ENCODE measurements around the gene PLIN1. TPM values are rescaled to one million over a fixed set of nuclear protein-coding genes. Genes with fewer than 3 reads are reported as not detected.

Gene PLIN1
- total RNA-seq, 2 experiments from 2014 or later: 0.17 to 0.31 TPM

- H3K36me3 Mint-ChIP-seq: no peaks in the 10 kb centered on the region
- POLR2A ChIA-PET: no interaction called here
- intact Hi-C loops (cut with micrococcal nuclease): no loop called here
- H3K4me3 Mint-ChIP-seq: no peak overlapping the region
- DNase-seq: no peak
- CTCF ChIA-PET: interaction anchor here (0.8 kb wide), 1 partner anchor 11 kb away, joined by 3 read pairs; no protein-coding TSS in a partner anchor
- peaks cover 13% of the 10 kb centered on the region for H3K4me1 Mint-ChIP-seq (ENCODE audit: low read depth)
- no peak overlapping the region for H3K27ac Mint-ChIP-seq
- no peaks in the 10 kb centered on the region for H3K9me3 Mint-ChIP-seq
- peaks cover 38% of the 10 kb centered on the region for H3K27me3 Mint-ChIP-seq
Observed at GRCh38 chr15:89657686-89658200, 21.4 kb downstream of the PLIN1 start.

- peaks cover 39% of the 10 kb centered on the region for H3K27me3 Mint-ChIP-seq
- peaks cover 13% of the 10 kb centered on the region for H3K4me1 Mint-ChIP-seq (ENCODE audit: low read depth)
- H3K27ac Mint-ChIP-seq: no peak overlapping the region
- H3K36me3 Mint-ChIP-seq: no peaks in the 10 kb centered on the region
- H3K4me3 Mint-ChIP-seq: no peak overlapping the region
- no peak for DNase-seq
- no peaks in the 10 kb centered on the region for H3K9me3 Mint-ChIP-seq
- ChIA-PET CTCF (no interaction called here), POLR2A (no interaction called here)
- intact Hi-C loops (cut with micrococcal nuclease): no loop called here
Observed at GRCh38 chr15:89656116-89656815, 22.9 kb downstream of the PLIN1 start.

GRCh38 chr15:89654847-89655805 is 24.0 kb downstream of the PLIN1 start, which contains the start of gene KIF7:
Gene KIF7 (minus strand): TSS chr15:89655467. CDS start chr15:89652930, 2,537 bp downstream.
- H3K36me3 Mint-ChIP-seq: no peaks in the 10 kb centered on the region
- ChIA-PET CTCF (no interaction called here), POLR2A (no interaction called here)
- H3K4me3 Mint-ChIP-seq: peak within 1 kb of the TSS; percentile 52
- H3K27ac Mint-ChIP-seq: no peak within 1 kb of the TSS
- H3K9me3 Mint-ChIP-seq: no peaks in the 10 kb centered on the region
- H3K27me3 Mint-ChIP-seq: peaks cover 39% of the 10 kb centered on the region
- H3K4me1 Mint-ChIP-seq (ENCODE audit: low read depth): peaks cover 13% of the 10 kb centered on the region
- DNase-seq: peak; percentile 37
- intact Hi-C loops (cut with micrococcal nuclease): no loop called here

GRCh38 chr15:89654301-89654761 is 24.8 kb downstream of the PLIN1 start:
- H3K4me1 Mint-ChIP-seq (ENCODE audit: low read depth): peaks cover 13% of the 10 kb centered on the region
- CTCF ChIA-PET: no interaction called here
- H3K9me3 Mint-ChIP-seq: no peaks in the 10 kb centered on the region
- intact Hi-C loops (cut with micrococcal nuclease): no loop called here
- no peak overlapping the region for H3K27ac Mint-ChIP-seq
- POLR2A ChIA-PET: no interaction called here
- peak overlapping the region; percentile 50 for H3K4me3 Mint-ChIP-seq
- H3K27me3 Mint-ChIP-seq: peaks cover 39% of the 10 kb centered on the region
- H3K36me3 Mint-ChIP-seq: no peaks in the 10 kb centered on the region
- no peak for DNase-seq

- H3K4me1 Mint-ChIP-seq (ENCODE audit: low read depth): peaks cover 13% of the 10 kb centered on the region
- DNase-seq: no peak
- ChIA-PET CTCF (interaction anchor here (1.4 kb wide), 1 partner anchor 20 kb away, joined by 3 read pairs; no protein-coding TSS in a partner anchor), POLR2A (no interaction called here)
- intact Hi-C loops (cut with micrococcal nuclease): no loop called here
- H3K36me3 Mint-ChIP-seq: no peaks in the 10 kb centered on the region
- peaks cover 36% of the 10 kb centered on the region for H3K27me3 Mint-ChIP-seq
- H3K4me3 Mint-ChIP-seq: no peak overlapping the region
- no peaks in the 10 kb centered on the region for H3K9me3 Mint-ChIP-seq
- H3K27ac Mint-ChIP-seq: no peak overlapping the region
Observed at GRCh38 chr15:89653578-89653977, 25.6 kb downstream of the PLIN1 start.

- ChIA-PET POLR2A (no interaction called here), CTCF (interaction anchor here (0.6 to 1.4 kb wide), 2 partner anchors 21 to 74 kb away, joined by 3 read pairs; no protein-coding TSS in a partner anchor)
- H3K9me3 Mint-ChIP-seq: no peaks in the 10 kb centered on the region
- peaks cover 33% of the 10 kb centered on the region for H3K27me3 Mint-ChIP-seq
- intact Hi-C loops (cut with micrococcal nuclease): no loop called here
- peaks cover 13% of the 10 kb centered on the region for H3K4me1 Mint-ChIP-seq (ENCODE audit: low read depth)
- no peak overlapping the region for H3K4me3 Mint-ChIP-seq
- H3K27ac Mint-ChIP-seq: no peak overlapping the region
- no peak for DNase-seq
- no peaks in the 10 kb centered on the region for H3K36me3 Mint-ChIP-seq
Observed at GRCh38 chr15:89652666-89653065, 26.5 kb downstream of the PLIN1 start.

GRCh38 chr15:89652131-89652530 is 27.0 kb downstream of the PLIN1 start:
- DNase-seq: no peak
- Mint-ChIP-seq H3K4me3 (no peak overlapping the region), H3K27ac (no peak overlapping the region), H3K4me1 (ENCODE audit: low read depth) (peaks cover 13% of the 10 kb centered on the region), H3K9me3 (no peaks in the 10 kb centered on the region), H3K36me3 (no peaks in the 10 kb centered on the region), H3K27me3 (peaks cover 34% of the 10 kb centered on the region)
- CTCF ChIA-PET: interaction anchor here (0.6 to 1.4 kb wide), 2 partner anchors 21 to 74 kb away, joined by 3 read pairs; no protein-coding TSS in a partner anchor
- intact Hi-C loops (cut with micrococcal nuclease): no loop called here
- POLR2A ChIA-PET: no interaction called here

- intact Hi-C loops (cut with micrococcal nuclease): no loop called here
- peaks cover 24% of the 10 kb centered on the region for H3K27me3 Mint-ChIP-seq
- H3K36me3 Mint-ChIP-seq: no peaks in the 10 kb centered on the region
- no peak overlapping the region for H3K27ac Mint-ChIP-seq
- DNase-seq: no peak
- H3K9me3 Mint-ChIP-seq: no peaks in the 10 kb centered on the region
- ChIA-PET CTCF (no interaction called here), POLR2A (no interaction called here)
- H3K4me1 Mint-ChIP-seq (ENCODE audit: low read depth): peaks cover 5% of the 10 kb centered on the region
- H3K4me3 Mint-ChIP-seq: no peak overlapping the region
Observed at GRCh38 chr15:89649716-89650115, 29.5 kb downstream of the PLIN1 start.

GRCh38 chr15:89649013-89649625 is 30.0 kb downstream of the PLIN1 start:
- H3K27me3 Mint-ChIP-seq: peaks cover 18% of the 10 kb centered on the region
- H3K27ac Mint-ChIP-seq: no peak overlapping the region
- intact Hi-C loops (cut with micrococcal nuclease): no loop called here
- ChIA-PET POLR2A (no interaction called here), CTCF (no interaction called here)
- DNase-seq: no peak
- no peaks in the 10 kb centered on the region for H3K9me3 Mint-ChIP-seq
- H3K36me3 Mint-ChIP-seq: no peaks in the 10 kb centered on the region
- H3K4me3 Mint-ChIP-seq: no peak overlapping the region
- H3K4me1 Mint-ChIP-seq (ENCODE audit: low read depth): no peaks in the 10 kb centered on the region

GRCh38 chr15:89648106-89649012 is 30.8 kb downstream of the PLIN1 start:
- no peaks in the 10 kb centered on the region for H3K9me3 Mint-ChIP-seq
- no peak overlapping the region for H3K27ac Mint-ChIP-seq
- ChIA-PET POLR2A (no interaction called here), CTCF (interaction anchor here (0.9 kb wide), 1 partner anchor 13 kb away, joined by 3 read pairs; no protein-coding TSS in a partner anchor)
- H3K4me1 Mint-ChIP-seq (ENCODE audit: low read depth): no peaks in the 10 kb centered on the region
- H3K27me3 Mint-ChIP-seq: peaks cover 13% of the 10 kb centered on the region
- no peak overlapping the region for H3K4me3 Mint-ChIP-seq
- intact Hi-C loops (cut with micrococcal nuclease): no loop called here
- DNase-seq: no peak
- H3K36me3 Mint-ChIP-seq: no peaks in the 10 kb centered on the region

GRCh38 chr15:89647191-89647851 is 31.8 kb downstream of the PLIN1 start:
- H3K4me3 Mint-ChIP-seq: no peak overlapping the region
- DNase-seq: peak; percentile 76
- H3K36me3 Mint-ChIP-seq: no peaks in the 10 kb centered on the region
- ChIA-PET POLR2A (no interaction called here), CTCF (interaction anchor here (0.9 to 1.3 kb wide), 3 partner anchors 14 to 26 kb away, joined by 3 read pairs; no protein-coding TSS in a partner anchor)
- H3K27me3 Mint-ChIP-seq: peaks cover 7% of the 10 kb centered on the region
- H3K4me1 Mint-ChIP-seq (ENCODE audit: low read depth): no peaks in the 10 kb centered on the region
- H3K27ac Mint-ChIP-seq: no peak overlapping the region
- intact Hi-C loops (cut with micrococcal nuclease): no loop called here
- no peaks in the 10 kb centered on the region for H3K9me3 Mint-ChIP-seq

All from activated CD4-positive, alpha-beta memory T cell treated with anti-CD3 and anti-CD28 coated beads for 36 hours (primary cell).